NCI-H460 (cell line): ENCODE measurements around the gene CEACAM8. TPM values are rescaled to one million over a fixed set of nuclear protein-coding genes. Genes with fewer than 3 reads are reported as not detected.
"Not testable (repeated sequence)": the region's sequence is repeated elsewhere in the genome, so short reads cannot be mapped to it uniquely, and the experiment has no call there.

Source experiments
- DNase-seq: peaks from one replicate; pipeline ENCODE4 v3.0.0-alpha.2; 2016; ENCODE audit warnings: low read depth; ENCODE audit errors: extremely low read depth
- total RNA-seq: library from RNA; depleted of rRNA; stranded (reverse); fragments of >200 nt; shearing (Covaris generic); gene quantifications from 2 replicates; pipeline ENCODE4 v1.2.3, GENCODE V29; 2014; rRNA removed

CEACAM8 gene
- total RNA-seq, 1 experiment from 2014 or later = not detected

- no peak for DNase-seq
These were observed 47.8 kb downstream of the CEACAM8 start for GRCh38 chr19:42546831-42547500.

- no peak for DNase-seq
These were observed 50.6 kb downstream of the CEACAM8 start for GRCh38 chr19:42544146-42544545.

GRCh38 chr19:42542791-42543190 is 51.9 kb downstream of the CEACAM8 start:
- no peak for DNase-seq

- DNase-seq = no peak
These were observed 54.6 kb downstream of the CEACAM8 start for GRCh38 chr19:42540071-42540553.

- no peak for DNase-seq
These were observed 55.6 kb downstream of the CEACAM8 start for GRCh38 chr19:42538841-42539709.

GRCh38 chr19:42535276-42535675 is 59.4 kb downstream of the CEACAM8 start:
- DNase-seq = not testable (repeated sequence)

GRCh38 chr19:42534391-42534790 is 60.3 kb downstream of the CEACAM8 start:
- no peak for DNase-seq

GRCh38 chr19:42532891-42533290 is 61.8 kb downstream of the CEACAM8 start:
- DNase-seq = no peak

GRCh38 chr19:42531313-42531712 is 63.4 kb downstream of the CEACAM8 start:
- DNase-seq = no peak

Other genes with a start within 250 kb of the CEACAM8 start
- gene CNFN, start 204.6 kb downstream of the CEACAM8 start, total RNA-seq = 0.69 and 1.2 TPM in 2 replicates
- 0.87 and 1.5 TPM in 2 replicates for gene LIPE, start 167.5 kb downstream of the CEACAM8 start, total RNA-seq
- not detected in 2 replicates for gene CXCL17, start 152.0 kb downstream of the CEACAM8 start, total RNA-seq
- gene CEACAM1, start 66.4 kb downstream of the CEACAM8 start, total RNA-seq = 0.06 and 0.12 TPM in 2 replicates
- not detected in 2 replicates for gene PSG3, start 145.6 kb upstream of the CEACAM8 start, total RNA-seq
- gene PSG8, start 170.8 kb upstream of the CEACAM8 start, total RNA-seq = not detected in 2 replicates